ENCODE measurements around the gene GEN1.

GEN1 gene

GRCh38 chr2:17753803-17754663 is at the start of gene GEN1, which contains the start of gene SMC6:
GEN1 (plus strand) TSS chr2:17754138; CDS start chr2:17759944, 5,806 bp downstream.
SMC6 (minus strand) TSS chr2:17753810; CDS start chr2:17745946, 7,864 bp downstream.
- TF ChIP-seq POLR2A (IDR thresholded peaks at IDR 0.05; ENCODE audit: low read length) (peak; percentile 75), GATA1 (IDR thresholded peaks at IDR 0.05; ENCODE audit: low read depth, low read length) (no peak)
- peak; percentile 94 to 95 for DNase-seq

- DNase-seq: no peak
- no peak for TF ChIP-seq GATA1 (IDR thresholded peaks at IDR 0.05; ENCODE audit: low read depth, low read length)
- no peak for TF ChIP-seq POLR2A (IDR thresholded peaks at IDR 0.05; ENCODE audit: low read length)
Observed at GRCh38 chr2:17706845-17707244, 47.1 kb upstream of the GEN1 start.

GRCh38 chr2:17708501-17708900 is 45.4 kb upstream of the GEN1 start:
- peak; percentile 31 to 65 for DNase-seq
- no peak for TF ChIP-seq GATA1 (IDR thresholded peaks at IDR 0.05; ENCODE audit: low read depth, low read length)
- TF ChIP-seq POLR2A (IDR thresholded peaks at IDR 0.05; ENCODE audit: low read length): no peak

GRCh38 chr2:17709897-17710296 is 44.0 kb upstream of the GEN1 start:
- DNase-seq: peak; percentile 11 to 15
- TF ChIP-seq POLR2A (IDR thresholded peaks at IDR 0.05; ENCODE audit: low read length): no peak
- TF ChIP-seq GATA1 (IDR thresholded peaks at IDR 0.05; ENCODE audit: low read depth, low read length): no peak

GRCh38 chr2:17710547-17711248 is 43.2 kb upstream of the GEN1 start:
- TF ChIP-seq POLR2A (IDR thresholded peaks at IDR 0.05; ENCODE audit: low read length): no peak
- TF ChIP-seq GATA1 (IDR thresholded peaks at IDR 0.05; ENCODE audit: low read depth, low read length): no peak

GRCh38 chr2:17713291-17713690 is 40.6 kb upstream of the GEN1 start:
- peak in 1 of 2 experiments; percentile 2 for DNase-seq
- TF ChIP-seq POLR2A (IDR thresholded peaks at IDR 0.05; ENCODE audit: low read length): no peak
- TF ChIP-seq GATA1 (IDR thresholded peaks at IDR 0.05; ENCODE audit: low read depth, low read length): no peak

More at GRCh38 chr2:17710547-17711248, 43.2 kb upstream of the GEN1 start:
- no peak for DNase-seq

GRCh38 chr2:17717666-17718065 is 36.3 kb upstream of the GEN1 start:
- TF ChIP-seq POLR2A (IDR thresholded peaks at IDR 0.05; ENCODE audit: low read length) (no peak), GATA1 (IDR thresholded peaks at IDR 0.05; ENCODE audit: low read depth, low read length) (no peak)
- DNase-seq: peak; percentile 32 to 54

GRCh38 chr2:17718689-17719088 is 35.2 kb upstream of the GEN1 start:
- DNase-seq: peak in 1 of 2 experiments; percentile 4
- TF ChIP-seq POLR2A (IDR thresholded peaks at IDR 0.05; ENCODE audit: low read length) (no peak), GATA1 (IDR thresholded peaks at IDR 0.05; ENCODE audit: low read depth, low read length) (no peak)

GRCh38 chr2:17719562-17720371 is 34.2 kb upstream of the GEN1 start:
- TF ChIP-seq GATA1 (IDR thresholded peaks at IDR 0.05; ENCODE audit: low read depth, low read length) (no peak), POLR2A (IDR thresholded peaks at IDR 0.05; ENCODE audit: low read length) (no peak)
- DNase-seq: peak; percentile 19 to 46

- DNase-seq: no peak
- no peak for TF ChIP-seq POLR2A (IDR thresholded peaks at IDR 0.05; ENCODE audit: low read length)
- no peak for TF ChIP-seq GATA1 (IDR thresholded peaks at IDR 0.05; ENCODE audit: low read depth, low read length)
Observed at GRCh38 chr2:17728210-17728609, 25.7 kb upstream of the GEN1 start.

- TF ChIP-seq POLR2A (IDR thresholded peaks at IDR 0.05; ENCODE audit: low read length) (no peak), GATA1 (IDR thresholded peaks at IDR 0.05; ENCODE audit: low read depth, low read length) (no peak)
- DNase-seq: no peak
Observed at GRCh38 chr2:17729880-17730279, 24.1 kb upstream of the GEN1 start.

- TF ChIP-seq GATA1 (IDR thresholded peaks at IDR 0.05; ENCODE audit: low read depth, low read length): no peak
- TF ChIP-seq POLR2A (IDR thresholded peaks at IDR 0.05; ENCODE audit: low read length): no peak
- peak; percentile 65 to 85 for DNase-seq
Observed at GRCh38 chr2:17733599-17733998, 20.3 kb upstream of the GEN1 start.

GRCh38 chr2:17735864-17736263 is 18.1 kb upstream of the GEN1 start:
- TF ChIP-seq GATA1 (IDR thresholded peaks at IDR 0.05; ENCODE audit: low read depth, low read length): no peak
- no peak for TF ChIP-seq POLR2A (IDR thresholded peaks at IDR 0.05; ENCODE audit: low read length)
- DNase-seq: no peak
